Cerebellar nuclear complex (tissue), 1 donor: Measurements from ENCODE around the gene MAGEC1.
"Not testable (repeated sequence)": the region's sequence is repeated elsewhere in the genome, so short reads cannot be mapped to it uniquely, and the experiment has no call there.

Experiments used
- DNase-seq, 2 experiments: peaks; one replicate each; lab custom pipeline; 2025; lab: John Stamatoyannopoulos, UW

Gene MAGEC1, protein sequence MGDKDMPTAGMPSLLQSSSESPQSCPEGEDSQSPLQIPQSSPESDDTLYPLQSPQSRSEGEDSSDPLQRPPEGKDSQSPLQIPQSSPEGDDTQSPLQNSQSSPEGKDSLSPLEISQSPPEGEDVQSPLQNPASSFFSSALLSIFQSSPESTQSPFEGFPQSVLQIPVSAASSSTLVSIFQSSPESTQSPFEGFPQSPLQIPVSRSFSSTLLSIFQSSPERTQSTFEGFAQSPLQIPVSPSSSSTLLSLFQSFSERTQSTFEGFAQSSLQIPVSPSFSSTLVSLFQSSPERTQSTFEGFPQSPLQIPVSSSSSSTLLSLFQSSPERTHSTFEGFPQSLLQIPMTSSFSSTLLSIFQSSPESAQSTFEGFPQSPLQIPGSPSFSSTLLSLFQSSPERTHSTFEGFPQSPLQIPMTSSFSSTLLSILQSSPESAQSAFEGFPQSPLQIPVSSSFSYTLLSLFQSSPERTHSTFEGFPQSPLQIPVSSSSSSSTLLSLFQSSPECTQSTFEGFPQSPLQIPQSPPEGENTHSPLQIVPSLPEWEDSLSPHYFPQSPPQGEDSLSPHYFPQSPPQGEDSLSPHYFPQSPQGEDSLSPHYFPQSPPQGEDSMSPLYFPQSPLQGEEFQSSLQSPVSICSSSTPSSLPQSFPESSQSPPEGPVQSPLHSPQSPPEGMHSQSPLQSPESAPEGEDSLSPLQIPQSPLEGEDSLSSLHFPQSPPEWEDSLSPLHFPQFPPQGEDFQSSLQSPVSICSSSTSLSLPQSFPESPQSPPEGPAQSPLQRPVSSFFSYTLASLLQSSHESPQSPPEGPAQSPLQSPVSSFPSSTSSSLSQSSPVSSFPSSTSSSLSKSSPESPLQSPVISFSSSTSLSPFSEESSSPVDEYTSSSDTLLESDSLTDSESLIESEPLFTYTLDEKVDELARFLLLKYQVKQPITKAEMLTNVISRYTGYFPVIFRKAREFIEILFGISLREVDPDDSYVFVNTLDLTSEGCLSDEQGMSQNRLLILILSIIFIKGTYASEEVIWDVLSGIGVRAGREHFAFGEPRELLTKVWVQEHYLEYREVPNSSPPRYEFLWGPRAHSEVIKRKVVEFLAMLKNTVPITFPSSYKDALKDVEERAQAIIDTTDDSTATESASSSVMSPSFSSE

DNA sequence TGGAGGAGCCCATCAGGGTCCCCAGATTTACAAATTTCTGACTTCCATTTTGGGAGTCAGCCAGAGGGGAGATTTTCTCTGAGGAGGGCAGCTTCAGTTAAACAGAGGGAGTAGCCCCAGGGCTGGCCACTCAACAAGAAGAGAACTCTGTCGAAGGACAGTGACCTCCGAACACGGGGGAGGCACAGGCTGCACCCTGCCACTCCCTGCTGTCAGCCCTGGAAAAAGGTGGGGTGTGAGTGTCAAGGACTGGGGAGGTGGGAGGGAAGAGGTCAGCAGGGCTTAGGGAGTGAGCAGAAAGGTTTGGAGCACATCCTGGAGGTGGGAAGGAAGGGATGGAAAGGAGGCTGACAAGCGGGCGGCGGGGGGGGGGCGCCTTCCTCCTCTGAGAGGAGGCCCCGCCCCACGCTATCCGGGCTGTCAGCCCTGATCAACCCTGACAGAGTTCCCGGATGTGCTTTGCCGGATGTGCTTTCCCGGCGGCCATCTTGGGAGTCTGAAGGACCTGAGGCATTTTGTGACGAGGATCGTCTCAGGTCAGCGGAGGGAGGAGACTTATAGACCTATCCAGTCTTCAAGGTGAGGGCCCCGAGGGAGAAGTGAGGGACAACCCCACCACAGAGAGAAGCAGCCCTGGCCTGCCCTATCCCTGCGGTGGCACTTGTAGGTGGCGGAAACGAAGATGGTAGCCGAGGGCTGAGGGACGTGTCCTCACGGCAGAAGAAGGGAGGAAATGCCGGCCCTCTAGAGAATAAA is at the start of gene MAGEC1:
TSS of gene MAGEC1 (plus strand) at position 495 of the 756 bp plus-strand sequence. CDS start 1,179 bp downstream, outside the sequence.
- DNase-seq = no peak

DNA sequence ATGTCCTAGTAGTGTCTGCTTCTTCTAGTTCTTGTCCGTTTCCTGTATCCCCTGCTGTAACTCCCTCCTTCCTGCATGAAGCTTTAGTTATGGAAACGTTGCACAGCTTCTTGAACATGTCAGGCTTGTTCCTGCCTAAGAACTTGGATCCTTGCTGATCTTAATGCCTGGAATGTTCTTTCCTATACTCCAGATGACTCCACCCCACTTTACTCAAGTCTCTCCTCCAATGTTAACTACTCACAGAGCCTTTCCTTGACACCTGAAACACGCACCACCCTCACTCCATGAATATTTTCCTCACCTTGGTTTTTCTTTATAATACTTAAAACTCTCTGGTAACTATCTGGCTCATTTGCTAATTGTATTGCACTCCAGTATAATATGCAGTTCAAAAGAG is 46.2 kb upstream of the MAGEC1 start:
- DNase-seq = no peak

- no peak for DNase-seq
These were observed 24.1 kb upstream of the MAGEC1 start for GRCh38 chrX:141879616-141880015.

GRCh38 chrX:141888811-141889210 is 14.9 kb upstream of the MAGEC1 start:
- DNase-seq = not testable (repeated sequence)

DNA sequence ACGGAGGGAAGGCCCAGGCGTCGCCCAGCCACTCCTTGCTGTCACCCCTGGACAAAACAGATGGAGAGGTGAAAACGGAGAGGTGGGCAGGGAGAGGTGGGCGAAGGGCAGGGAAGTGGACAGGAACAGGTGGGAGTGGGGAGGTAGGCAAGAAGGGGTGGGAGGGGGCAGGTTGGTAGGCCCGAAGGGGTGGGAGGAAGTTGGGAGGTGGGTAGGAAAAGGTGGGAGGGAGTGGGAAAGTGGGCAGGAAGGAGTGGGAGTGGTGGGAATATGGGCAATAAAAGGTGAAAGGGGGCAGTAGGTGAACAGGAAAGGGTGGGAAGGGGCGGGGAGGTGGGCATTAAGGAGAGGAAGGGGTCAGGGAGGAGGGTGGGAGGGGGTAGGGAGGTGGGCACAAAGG is 9.0 kb upstream of the MAGEC1 start:
- no peak for DNase-seq

GRCh38 chrX:141897690-141898089 is 6.0 kb upstream of the MAGEC1 start:
- no peak for DNase-seq

DNA sequence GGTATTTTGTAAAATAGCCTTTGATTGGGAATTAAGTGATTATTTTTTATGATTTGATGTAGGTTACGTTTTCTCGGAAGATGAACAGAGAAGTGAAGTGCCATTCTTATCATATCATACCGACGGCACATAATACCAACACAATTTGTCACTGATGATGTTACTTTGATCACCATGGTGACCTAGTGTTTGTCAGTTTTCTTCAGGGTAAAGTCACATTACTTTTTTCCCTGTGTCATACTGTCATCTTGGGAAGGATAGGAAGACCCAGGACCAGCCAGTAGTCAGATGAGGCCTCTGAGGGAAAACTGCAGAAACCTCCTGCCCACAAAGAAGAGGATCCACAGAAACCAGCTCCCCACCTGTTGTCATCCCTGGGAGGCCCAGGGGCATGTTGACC is 1.3 kb upstream of the MAGEC1 start:
- no peak for DNase-seq

DNA sequence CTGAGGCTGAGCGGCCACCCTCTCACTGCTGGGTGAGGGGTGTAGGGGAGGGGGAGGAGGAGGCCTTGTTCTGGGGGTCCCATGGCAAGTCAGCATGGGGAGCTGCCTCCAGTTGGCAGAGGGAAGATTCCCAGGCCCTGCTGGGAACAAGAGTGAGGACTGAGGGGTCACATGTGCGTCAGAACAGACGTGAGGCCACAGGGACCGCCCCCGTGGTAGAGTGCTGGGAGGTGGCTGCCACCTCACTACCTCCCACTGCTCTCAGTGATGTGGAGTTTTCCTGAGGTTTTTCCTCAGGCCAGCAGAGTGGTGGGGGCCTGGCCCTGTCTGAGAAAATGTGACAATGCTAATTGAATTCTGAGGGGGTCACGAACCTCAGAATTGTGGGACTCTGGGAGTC is 568 bp downstream of the MAGEC1 start:
- no peak for DNase-seq

GRCh38 chrX:141917801-141918200 is 14.1 kb downstream of the MAGEC1 start:
- no peak for DNase-seq

- no peak for DNase-seq
These were observed 20.6 kb downstream of the MAGEC1 start for GRCh38 chrX:141924293-141924692.

GRCh38 chrX:141928432-141928831 is 24.7 kb downstream of the MAGEC1 start:
- no peak for DNase-seq

DNA sequence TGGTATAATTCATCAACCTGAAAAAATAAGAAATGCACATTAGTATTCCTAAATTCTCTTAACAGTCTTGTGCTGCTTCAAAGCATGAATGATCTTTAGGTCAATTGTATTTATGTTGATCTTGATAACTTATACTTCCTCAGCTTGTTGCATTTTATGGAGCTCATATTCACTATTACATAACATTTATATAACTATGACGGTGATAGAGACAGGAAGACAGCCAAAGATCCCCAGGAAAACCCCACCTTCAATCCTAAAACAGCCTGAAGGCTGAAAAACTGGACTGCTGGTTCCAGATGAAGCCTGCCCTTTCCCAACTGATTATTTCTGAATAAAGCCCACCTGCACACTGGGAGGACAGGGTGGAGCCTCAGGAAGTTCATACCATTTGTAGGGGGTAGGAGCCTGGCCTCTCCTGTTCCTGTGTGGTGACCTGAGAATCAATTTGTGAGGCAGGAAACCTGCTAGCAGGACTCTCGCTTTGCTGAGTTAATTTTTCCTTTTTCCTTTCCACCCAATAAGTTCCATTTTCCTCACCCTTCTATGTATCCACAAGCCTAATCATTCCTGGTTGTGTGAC is 30.5 kb downstream of the MAGEC1 start:
- DNase-seq = no peak

GRCh38 chrX:141935645-141936044 is 32.0 kb downstream of the MAGEC1 start:
- no peak for DNase-seq

- no peak for DNase-seq
These were observed 32.4 kb downstream of the MAGEC1 start for GRCh38 chrX:141936080-141936479.

GRCh38 chrX:141941234-141941633 is 37.5 kb downstream of the MAGEC1 start:
- DNase-seq = no peak

DNA sequence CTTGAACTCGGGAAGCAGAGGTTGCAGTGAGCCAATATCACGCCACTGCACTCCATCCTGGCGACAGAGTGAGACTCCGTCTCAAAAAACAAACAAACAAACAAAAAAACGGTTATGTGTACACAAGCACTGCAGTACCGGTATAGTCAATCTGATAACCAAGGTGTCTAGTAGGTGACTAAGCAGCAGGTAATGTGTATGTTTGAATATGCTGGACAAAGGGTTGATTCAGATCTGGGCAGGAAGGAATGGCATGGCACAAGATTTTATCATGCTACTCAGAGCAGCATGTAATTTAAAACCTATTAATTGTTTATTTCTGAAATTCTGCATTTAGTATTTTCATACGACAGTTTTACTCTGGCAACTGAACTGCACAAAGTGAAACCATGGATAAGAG is 41.7 kb downstream of the MAGEC1 start:
- no peak for DNase-seq

GRCh38 chrX:141947350-141947749 is 43.7 kb downstream of the MAGEC1 start:
- DNase-seq = no peak

DNA sequence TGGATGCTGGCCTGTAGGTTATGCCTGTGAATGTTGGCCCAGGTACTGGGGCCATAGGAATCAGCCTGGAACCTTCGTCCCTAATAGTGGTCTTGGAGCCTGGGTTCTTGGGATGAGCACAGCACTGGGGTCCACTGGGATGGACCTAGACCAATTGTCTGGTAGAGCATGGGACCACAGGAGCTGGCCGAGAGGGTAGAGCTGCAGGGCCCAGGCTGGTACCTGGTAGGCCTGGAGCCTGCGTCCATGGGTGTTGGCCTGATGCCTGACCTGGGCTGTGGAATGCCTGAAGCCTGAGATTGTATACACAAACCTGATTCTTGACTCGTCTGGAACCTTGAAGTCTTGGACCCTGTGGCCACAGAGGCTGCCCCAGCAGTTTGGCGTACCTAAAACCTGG is 48.9 kb downstream of the MAGEC1 start:
- no peak for DNase-seq

- no peak for DNase-seq
These were observed 55.0 kb downstream of the MAGEC1 start for GRCh38 chrX:141958675-141959074.
